Measurements from ENCODE around the gene HSPA4. TPM values are rescaled to one million over a fixed set of nuclear protein-coding genes. Genes with fewer than 3 reads are reported as not detected.

The HSPA4 gene
- total and polyA plus RNA-seq, 2 donors (not counting 1 experiment from before 2014, with no cell fraction given) = 18.1 to 95.0 TPM

DNA sequence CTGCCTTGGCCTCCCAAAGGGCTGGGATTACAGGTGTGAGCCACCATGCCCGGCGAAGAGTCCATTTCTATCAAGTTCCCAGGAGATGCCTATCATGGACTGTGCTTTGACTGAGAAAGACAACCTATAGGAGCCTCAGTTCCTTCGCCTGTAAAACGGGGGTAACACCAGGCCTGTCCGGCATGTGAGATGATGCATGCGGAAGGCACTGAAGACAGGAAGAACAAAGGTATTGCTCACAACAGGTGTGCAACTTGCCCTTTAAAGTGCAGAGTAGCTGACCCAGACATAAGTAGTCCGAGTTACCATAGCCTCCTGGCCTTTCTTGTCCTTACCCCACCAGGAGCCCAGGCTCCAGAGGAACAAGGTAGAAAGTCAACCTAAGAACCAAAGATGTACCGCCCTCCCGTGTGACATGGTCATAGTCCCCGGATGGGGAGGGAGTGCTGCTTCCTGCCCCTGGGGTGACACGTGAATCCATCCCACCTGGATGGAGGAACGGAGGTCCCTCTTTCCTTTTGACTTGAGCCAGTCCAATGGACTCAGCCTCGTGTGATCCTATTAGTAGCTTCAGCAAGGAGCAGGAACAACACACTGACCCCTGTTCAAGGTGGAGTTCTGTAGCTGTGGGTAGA is 60.3 kb downstream of the HSPA4 start:
- POLR2A ChIA-PET = no interaction called here
- Histone ChIP-seq H3K27me3 (replicated peaks in 1 of 4; ENCODE audit: control extremely low read depth in 1 of 4, control insufficient read depth in 3 of 4, insufficient read depth in 4 of 4, low read length in 3 of 4) (no peaks in the 10 kb centered on the region), H3K9me3 (ENCODE audit: control extremely low read depth in 1 of 3, control insufficient read depth in 2 of 3, insufficient read depth in 1 of 3, low read length in 2 of 3) (no peaks in the 10 kb centered on the region), H3K4me3 (ENCODE audit: control extremely low read depth in 1 of 5, extremely low read depth in 1 of 5, insufficient read depth in 1 of 5, low read depth in 2 of 5, low read length in 4 of 5) (no peak overlapping the region), H2AFZ (ENCODE audit: insufficient read depth, low read depth, low read length, poor library complexity, severe bottlenecking) (no peak overlapping the region), H3K27ac (ENCODE audit: low read length in 2 of 2) (no peak overlapping the region), H3K4me1 (ENCODE audit: control insufficient read depth in 2 of 2, insufficient read depth in 2 of 2, low read length in 2 of 2) (peaks cover 28 to 31% of the 10 kb centered on the region in 2 donors), H3K9ac (ENCODE audit: low read length) (no peak overlapping the region), H4K20me1 (ENCODE audit: control insufficient read depth, insufficient read depth, low read length, poor library complexity, severe bottlenecking) (no peaks in the 10 kb centered on the region), H3K4me2 (replicated peaks; ENCODE audit: low read depth, low read length, poor library complexity, severe bottlenecking) (no peak overlapping the region), H3K79me2 (ENCODE audit: control insufficient read depth, insufficient read depth, low read length) (peaks cover 4% of the 10 kb centered on the region), H3K36me3 (replicated peaks in 1 of 2; ENCODE audit: control extremely low read depth in 1 of 2, control insufficient read depth in 1 of 2, extremely low read depth in 1 of 2, insufficient read depth in 2 of 2, low read length in 1 of 2) (no peaks in the 10 kb centered on the region)
- Mint-ChIP-seq H3K27ac (no peak overlapping the region), H3K4me3 (no peak overlapping the region), H3K9me3 (ENCODE audit: insufficient read depth) (no peaks in the 10 kb centered on the region), H3K27me3 (no peaks in the 10 kb centered on the region), H3K4me1 (peaks cover 51% of the 10 kb centered on the region)
- TF ChIP-seq, protein P1, sequence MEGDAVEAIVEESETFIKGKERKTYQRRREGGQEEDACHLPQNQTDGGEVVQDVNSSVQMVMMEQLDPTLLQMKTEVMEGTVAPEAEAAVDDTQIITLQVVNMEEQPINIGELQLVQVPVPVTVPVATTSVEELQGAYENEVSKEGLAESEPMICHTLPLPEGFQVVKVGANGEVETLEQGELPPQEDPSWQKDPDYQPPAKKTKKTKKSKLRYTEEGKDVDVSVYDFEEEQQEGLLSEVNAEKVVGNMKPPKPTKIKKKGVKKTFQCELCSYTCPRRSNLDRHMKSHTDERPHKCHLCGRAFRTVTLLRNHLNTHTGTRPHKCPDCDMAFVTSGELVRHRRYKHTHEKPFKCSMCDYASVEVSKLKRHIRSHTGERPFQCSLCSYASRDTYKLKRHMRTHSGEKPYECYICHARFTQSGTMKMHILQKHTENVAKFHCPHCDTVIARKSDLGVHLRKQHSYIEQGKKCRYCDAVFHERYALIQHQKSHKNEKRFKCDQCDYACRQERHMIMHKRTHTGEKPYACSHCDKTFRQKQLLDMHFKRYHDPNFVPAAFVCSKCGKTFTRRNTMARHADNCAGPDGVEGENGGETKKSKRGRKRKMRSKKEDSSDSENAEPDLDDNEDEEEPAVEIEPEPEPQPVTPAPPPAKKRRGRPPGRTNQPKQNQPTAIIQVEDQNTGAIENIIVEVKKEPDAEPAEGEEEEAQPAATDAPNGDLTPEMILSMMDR (IDR thresholded peaks at IDR 0.05) = no peak
- no peak for TF ChIP-seq EZH2 (IDR thresholded peaks at IDR 0.05; ENCODE audit: borderline replicate concordance, insufficient read depth, low read depth, low read length, poor library complexity, severe bottlenecking)
- ATAC-seq (ENCODE audit: low read depth) = no peak
- CTCF ChIA-PET = interaction anchor here (0.7 to 2.5 kb wide), 11 partner anchors 9 to 927 kb away, joined by 3 to 16 read pairs (median 4); no protein-coding TSS in a partner anchor
- no peak for DNase-seq
- WGBS (ENCODE audit: insufficient coverage) = 96% methylated on average over 12 of the region's 13 CpGs
- intact Hi-C loops (cut with micrococcal nuclease) = loop anchor here (5.0 to 10.0 kb wide), 3 partner anchors 310 to 1033 kb away; partner anchors contain the start of gene FSTL4

All from B cell (primary cell).